HG03025 (cell line): ENCODE measurements around the gene BOD1L2.

Source experiments
- ATAC-seq: cut with Tn5 transposase; IDR thresholded peaks from one replicate; pipeline ENCODE4 v1.9.1; 2021; ENCODE audit warnings: mild to moderate bottlenecking, moderate library complexity; ENCODE audit not compliant: unreplicated experiment, low FRiP score

Gene BOD1L2

GRCh38 chr18:57146956-57147636 lies at the start of gene BOD1L2:
BOD1L2 (plus strand) TSS chr18:57147087; CDS start chr18:57147313, 226 bp downstream.
- no peak for ATAC-seq

- no peak for ATAC-seq
These were observed 39.6 kb upstream of the BOD1L2 start for GRCh38 chr18:57107140-57107832.

- no peak for ATAC-seq
These were observed 36.6 kb upstream of the BOD1L2 start for GRCh38 chr18:57110290-57110689.

GRCh38 chr18:57113799-57114420 lies 33.0 kb upstream of the BOD1L2 start:
- no peak for ATAC-seq

GRCh38 chr18:57116598-57117132 lies 30.2 kb upstream of the BOD1L2 start:
- no peak for ATAC-seq

- ATAC-seq = no peak
These were observed 25.3 kb upstream of the BOD1L2 start for GRCh38 chr18:57121542-57122112.

- no peak for ATAC-seq
These were observed 23.9 kb upstream of the BOD1L2 start for GRCh38 chr18:57122936-57123510.

- no peak for ATAC-seq
These were observed 21.3 kb upstream of the BOD1L2 start for GRCh38 chr18:57125627-57126026.

GRCh38 chr18:57128220-57128932 lies 18.5 kb upstream of the BOD1L2 start:
- ATAC-seq = no peak

GRCh38 chr18:57131101-57131500 lies 15.8 kb upstream of the BOD1L2 start:
- no peak for ATAC-seq

GRCh38 chr18:57131782-57132181 lies 15.1 kb upstream of the BOD1L2 start:
- no peak for ATAC-seq

GRCh38 chr18:57134618-57135135 lies 12.2 kb upstream of the BOD1L2 start:
- no peak for ATAC-seq

- no peak for ATAC-seq
These were observed 11.2 kb upstream of the BOD1L2 start for GRCh38 chr18:57135699-57136098.

- no peak for ATAC-seq
These were observed 9.0 kb upstream of the BOD1L2 start for GRCh38 chr18:57137847-57138246.

- no peak for ATAC-seq
These were observed 5.4 kb upstream of the BOD1L2 start for GRCh38 chr18:57141208-57142129.

- no peak for ATAC-seq
These were observed 4.6 kb upstream of the BOD1L2 start for GRCh38 chr18:57142324-57142723.

- ATAC-seq = no peak
These were observed 3.6 kb upstream of the BOD1L2 start for GRCh38 chr18:57143265-57143664.

- no peak for ATAC-seq
These were observed 1.4 kb downstream of the BOD1L2 start for GRCh38 chr18:57148263-57148662.

- ATAC-seq = no peak
These were observed 2.2 kb downstream of the BOD1L2 start for GRCh38 chr18:57149051-57149450.
